ENCODE data around the gene VWA5B1.
"Not testable (repeated sequence)": the region's sequence is repeated elsewhere in the genome, so short reads cannot be mapped to it uniquely, and the experiment has no call there.

The VWA5B1 gene

DNA sequence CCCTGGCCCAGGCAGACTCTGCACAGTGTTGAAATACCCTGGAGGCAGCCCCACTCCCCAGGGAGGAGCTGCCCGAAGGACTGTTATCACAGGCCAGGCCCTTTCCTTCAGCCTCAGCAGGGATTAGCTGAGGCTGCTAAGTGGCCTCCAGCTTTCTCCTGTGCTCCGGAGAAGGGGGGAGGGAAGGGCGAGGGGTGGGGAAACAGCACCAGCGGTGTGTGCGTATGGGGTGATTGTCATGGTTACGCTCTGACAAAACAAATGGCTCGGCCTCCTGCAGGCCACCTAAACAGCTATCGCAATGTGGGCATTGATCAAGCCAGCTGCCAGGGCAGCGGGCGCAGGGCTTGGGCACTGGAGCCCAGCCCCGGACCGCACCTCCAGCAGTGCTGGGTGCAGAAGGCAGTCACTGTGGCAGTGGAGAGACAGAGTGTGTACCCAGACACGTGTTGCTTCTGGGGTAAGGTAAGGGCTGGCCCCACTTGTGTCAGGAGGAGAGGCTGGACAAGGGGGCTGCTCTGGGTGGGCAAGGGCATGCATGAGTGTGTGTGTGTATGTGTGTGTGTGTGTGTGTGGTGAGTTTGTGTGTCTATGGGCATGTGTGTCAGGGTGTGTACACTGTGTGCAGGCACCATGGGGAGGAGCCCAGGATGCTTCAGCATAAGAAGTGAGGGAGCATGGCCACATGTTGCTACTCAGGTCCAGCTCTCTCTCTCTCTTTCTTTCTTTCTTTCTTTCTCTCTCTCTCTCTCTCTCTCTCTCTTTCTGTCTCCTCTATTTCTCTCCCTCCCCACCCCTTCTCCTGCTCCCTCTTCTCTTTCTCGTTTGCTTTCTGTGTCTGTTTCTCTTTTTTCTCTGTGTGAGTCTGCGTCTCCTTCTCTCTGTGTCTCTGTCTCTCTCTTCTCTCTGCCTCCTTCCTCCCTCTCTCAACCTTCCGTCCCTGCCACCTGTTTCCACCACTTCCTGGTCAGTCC lies at the start of gene VWA5B1:
VWA5B1 (plus strand) TSS at position 252 of the 974 bp plus-strand sequence. CDS start 19,727 bp downstream, outside the sequence.
- no peak for DNase-seq

- no peak for DNase-seq
Measured at GRCh38 chr1:20242890-20243479, 47.7 kb upstream of the VWA5B1 start.

- peak; percentile 36 for DNase-seq
Measured at GRCh38 chr1:20248971-20249612, 41.6 kb upstream of the VWA5B1 start.

DNA sequence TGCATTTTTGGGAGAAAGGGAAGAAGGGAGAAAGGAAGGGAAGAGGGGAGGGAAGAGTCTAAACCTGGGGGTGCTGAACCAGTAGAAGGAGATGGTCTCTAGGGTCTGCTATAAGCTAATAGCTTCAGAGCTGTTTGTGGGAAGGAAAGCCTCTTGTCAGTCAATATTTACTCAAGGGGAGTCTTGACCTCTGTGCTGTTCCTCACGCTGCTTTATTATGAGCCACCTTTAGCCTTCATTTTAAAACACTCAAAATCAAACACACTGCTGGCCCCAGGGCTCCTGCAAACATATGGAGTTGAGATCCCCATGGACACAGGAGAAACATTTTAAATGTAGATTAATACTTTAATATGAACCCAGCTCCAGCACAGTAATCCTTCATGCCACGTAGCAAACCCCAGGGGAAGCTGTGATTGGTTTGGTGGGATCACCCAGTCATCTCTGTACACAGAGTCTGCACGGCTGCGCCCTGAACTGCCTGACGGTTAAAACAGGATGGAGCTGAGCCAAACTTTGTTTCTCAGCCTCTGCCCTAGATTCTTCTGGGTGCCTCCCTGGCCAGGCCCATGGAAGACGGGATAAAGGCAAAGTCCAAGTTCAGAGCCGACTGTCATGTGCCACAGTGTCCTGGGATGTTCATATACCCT lies 40.2 kb upstream of the VWA5B1 start:
- DNase-seq = no peak

GRCh38 chr1:20252587-20252986 lies 38.1 kb upstream of the VWA5B1 start:
- no peak for DNase-seq

- peak; percentile 11 for DNase-seq
Measured at GRCh38 chr1:20255666-20256065, 35.0 kb upstream of the VWA5B1 start.

- no peak for DNase-seq
Measured at GRCh38 chr1:20259646-20260045, 31.0 kb upstream of the VWA5B1 start.

DNA sequence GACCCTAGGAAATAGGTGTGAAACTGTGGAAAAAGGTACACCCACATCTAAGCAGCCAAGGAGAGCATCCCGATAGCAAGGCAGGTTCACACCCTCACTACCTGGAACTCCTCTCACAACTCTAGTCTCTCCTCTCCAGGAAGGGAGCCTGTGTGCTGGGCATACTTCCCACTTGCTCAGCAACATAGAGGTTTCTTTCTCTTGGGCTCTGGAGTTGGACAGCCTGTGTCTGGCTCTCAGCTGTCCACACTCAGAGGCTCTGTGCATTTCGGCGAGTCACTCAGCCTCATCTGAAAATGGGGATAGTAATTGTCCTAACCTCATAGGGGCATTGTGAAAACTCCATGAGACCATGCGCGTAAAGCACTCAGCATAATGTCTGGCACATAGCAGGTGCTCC lies 29.6 kb upstream of the VWA5B1 start:
- no peak for DNase-seq

DNA sequence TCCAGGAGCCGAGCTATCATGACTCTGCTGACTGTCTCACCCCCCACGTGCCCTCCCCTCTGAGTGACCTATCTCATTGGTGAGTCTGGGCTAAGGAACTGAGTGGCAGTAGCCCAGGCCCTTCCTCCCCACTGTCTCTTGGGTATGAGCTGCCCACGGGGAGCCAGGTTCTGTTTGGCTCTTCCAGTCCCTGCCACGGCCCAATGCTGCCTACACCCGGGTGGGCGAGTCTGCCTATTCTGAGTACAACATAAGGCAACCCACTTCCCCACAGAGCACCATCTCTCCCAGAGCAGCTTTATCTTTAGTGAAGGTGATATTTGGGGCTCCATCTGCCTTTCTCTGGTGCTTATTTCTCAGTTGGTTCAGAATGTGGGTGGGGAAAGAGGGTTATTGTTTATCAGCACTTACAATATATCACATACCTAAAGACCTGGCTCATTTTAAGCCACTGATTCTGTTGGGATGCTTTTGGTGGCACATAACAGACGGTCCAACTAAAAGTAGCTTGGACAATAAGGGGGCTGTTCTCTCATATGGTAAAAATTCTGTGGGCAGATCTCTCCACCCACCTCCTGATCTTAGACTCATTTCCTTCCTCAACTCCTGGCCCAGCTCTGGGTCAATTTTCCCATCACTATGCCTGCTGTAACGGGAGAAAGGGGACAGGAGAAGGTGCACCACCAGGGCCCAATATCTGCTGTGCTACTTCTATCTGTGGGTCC lies 27.7 kb upstream of the VWA5B1 start:
- no peak for DNase-seq

GRCh38 chr1:20265250-20265649 lies 25.4 kb upstream of the VWA5B1 start:
- no peak for DNase-seq

- DNase-seq = no peak
Measured at GRCh38 chr1:20266141-20266540, 24.5 kb upstream of the VWA5B1 start.

GRCh38 chr1:20266642-20267041 lies 24.0 kb upstream of the VWA5B1 start:
- no peak for DNase-seq

- no peak for DNase-seq
Measured at GRCh38 chr1:20271498-20272400, 18.9 kb upstream of the VWA5B1 start.

DNA sequence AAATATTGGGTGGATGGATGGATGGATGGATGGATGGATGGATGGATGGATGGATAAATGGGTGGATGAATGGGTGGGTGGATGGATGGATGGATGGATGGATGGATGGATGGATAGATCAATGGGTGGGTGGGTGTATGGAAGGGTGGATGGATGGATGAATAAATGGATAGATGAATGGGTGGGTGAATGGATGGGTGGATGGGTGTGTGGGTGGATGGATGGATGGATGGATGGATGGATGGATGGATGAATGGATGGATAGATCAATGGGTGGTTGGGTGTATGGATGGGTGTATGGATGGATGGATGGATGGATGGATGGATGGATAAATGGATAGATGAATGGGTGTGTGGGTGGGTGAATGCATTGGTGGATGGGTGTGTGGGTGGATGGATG lies 17.0 kb upstream of the VWA5B1 start:
- not testable (repeated sequence) for DNase-seq

- no peak for DNase-seq
Measured at GRCh38 chr1:20275319-20275925, 15.3 kb upstream of the VWA5B1 start.

DNA sequence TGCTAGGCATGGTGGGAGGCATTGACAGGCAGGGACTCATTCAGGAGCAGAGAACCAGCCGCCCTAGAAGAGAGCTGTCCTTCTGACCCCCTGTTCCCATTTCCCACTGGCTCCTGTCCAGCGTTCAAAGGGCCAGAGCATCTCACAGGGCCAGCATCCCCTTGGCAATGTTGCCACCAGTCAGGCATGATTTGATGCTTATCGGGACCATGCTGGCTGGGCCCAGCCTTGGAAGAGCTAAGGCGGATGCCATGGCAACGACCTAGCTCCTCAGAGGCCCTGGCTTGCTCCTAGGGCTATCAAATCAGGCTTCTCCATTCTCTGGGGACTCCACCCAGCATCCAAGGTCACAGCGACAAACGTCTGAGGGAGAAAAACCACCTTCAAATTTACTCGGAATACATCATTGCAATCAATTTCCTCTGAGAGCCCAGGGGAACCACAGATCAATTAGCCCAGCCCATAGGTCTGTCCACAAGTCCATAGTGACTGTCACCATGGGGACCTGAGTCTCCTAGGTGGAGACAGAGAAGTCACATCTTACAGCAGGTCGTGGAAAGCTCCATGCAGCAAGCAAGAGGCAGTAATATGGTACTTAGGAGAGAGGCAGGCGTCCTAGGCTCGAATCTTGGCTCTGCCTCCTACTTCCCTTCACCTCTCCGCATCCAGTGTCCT lies 14.1 kb upstream of the VWA5B1 start:
- no peak for DNase-seq

DNA sequence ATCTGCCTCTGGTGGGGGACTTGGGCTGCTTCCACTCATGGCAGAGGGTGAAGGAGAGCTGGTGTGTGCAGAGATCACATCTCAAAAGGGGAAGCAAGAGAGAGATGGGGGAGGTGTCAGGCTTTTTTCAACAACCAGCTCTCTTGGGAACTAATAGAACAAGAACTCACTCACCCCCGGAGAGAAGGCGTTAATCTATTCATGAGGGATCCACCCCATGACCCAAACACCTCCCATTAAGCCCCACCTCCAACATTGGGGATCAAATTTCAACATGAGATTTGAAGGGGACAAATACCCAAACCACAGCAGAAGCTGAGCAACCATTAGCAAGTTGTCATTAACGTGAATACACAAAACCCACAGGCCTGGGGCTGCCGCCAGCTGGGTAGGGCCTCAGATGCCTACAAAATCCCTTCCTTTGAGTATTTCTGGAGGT lies 12.0 kb upstream of the VWA5B1 start:
- DNase-seq = no peak

DNA sequence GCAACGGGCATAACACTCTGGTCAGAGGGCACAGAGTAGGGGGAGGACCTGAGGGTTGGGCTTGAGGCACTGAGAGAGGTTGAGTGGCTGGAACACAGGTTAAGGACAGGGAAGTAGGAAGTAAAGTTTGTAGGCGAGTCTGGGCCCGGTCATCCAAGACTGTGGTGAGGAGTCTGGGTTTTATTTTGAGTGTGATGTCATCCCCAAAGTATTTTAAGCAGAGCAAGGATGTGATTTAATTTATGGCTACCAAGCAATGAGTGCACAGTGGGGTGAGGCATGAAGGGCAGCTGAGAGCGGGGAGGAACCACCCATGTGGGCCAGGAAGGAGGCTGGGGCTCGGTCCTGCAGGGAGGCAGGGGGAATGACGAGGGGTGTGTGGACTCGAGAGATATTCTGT lies 11.2 kb upstream of the VWA5B1 start:
- DNase-seq = no peak

- DNase-seq = no peak
Measured at GRCh38 chr1:20280341-20280740, 10.3 kb upstream of the VWA5B1 start.

- no peak for DNase-seq
Measured at GRCh38 chr1:20280906-20281305, 9.8 kb upstream of the VWA5B1 start.
